VCaP (cell line): ENCODE measurements around the gene IL37.

Experiments
- H3K27ac ChIP-seq: fragments of 450-650 bp; 2 replicates; pipeline ENCODE4 v1.5.1; 2017
- TF ChIP-seq, protein P1 (sequence below): fragments of 450-650 bp; conservative IDR thresholded peaks from 2 replicates; pipeline ENCODE4 v1.5.1; 2017; ENCODE audit warnings: mild to moderate bottlenecking, moderate library complexity

Gene IL37

DNA sequence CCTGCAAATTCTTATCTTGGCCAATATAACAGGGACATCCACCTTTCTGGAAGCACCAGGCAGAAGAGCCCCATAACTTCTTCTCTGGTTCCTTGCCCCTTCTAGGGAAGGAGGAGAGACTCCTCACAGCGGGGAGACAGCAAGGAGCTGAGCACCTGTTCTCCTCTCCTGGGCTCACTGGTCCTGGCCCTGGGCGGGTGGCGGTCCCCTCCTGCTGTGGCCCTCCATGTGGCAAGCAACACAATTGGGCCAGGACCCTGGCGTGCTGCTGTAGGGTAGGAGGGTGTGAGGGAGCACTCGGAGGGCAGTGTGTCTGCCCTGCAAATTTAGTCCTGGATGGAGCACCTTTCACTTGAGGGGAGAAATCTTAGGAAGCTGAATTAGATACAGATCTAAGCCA, 6.9 kb downstream of the IL37 start:
- TF ChIP-seq, protein P1, sequence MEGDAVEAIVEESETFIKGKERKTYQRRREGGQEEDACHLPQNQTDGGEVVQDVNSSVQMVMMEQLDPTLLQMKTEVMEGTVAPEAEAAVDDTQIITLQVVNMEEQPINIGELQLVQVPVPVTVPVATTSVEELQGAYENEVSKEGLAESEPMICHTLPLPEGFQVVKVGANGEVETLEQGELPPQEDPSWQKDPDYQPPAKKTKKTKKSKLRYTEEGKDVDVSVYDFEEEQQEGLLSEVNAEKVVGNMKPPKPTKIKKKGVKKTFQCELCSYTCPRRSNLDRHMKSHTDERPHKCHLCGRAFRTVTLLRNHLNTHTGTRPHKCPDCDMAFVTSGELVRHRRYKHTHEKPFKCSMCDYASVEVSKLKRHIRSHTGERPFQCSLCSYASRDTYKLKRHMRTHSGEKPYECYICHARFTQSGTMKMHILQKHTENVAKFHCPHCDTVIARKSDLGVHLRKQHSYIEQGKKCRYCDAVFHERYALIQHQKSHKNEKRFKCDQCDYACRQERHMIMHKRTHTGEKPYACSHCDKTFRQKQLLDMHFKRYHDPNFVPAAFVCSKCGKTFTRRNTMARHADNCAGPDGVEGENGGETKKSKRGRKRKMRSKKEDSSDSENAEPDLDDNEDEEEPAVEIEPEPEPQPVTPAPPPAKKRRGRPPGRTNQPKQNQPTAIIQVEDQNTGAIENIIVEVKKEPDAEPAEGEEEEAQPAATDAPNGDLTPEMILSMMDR: no peak
- H3K27ac ChIP-seq: no peak overlapping the region

DNA sequence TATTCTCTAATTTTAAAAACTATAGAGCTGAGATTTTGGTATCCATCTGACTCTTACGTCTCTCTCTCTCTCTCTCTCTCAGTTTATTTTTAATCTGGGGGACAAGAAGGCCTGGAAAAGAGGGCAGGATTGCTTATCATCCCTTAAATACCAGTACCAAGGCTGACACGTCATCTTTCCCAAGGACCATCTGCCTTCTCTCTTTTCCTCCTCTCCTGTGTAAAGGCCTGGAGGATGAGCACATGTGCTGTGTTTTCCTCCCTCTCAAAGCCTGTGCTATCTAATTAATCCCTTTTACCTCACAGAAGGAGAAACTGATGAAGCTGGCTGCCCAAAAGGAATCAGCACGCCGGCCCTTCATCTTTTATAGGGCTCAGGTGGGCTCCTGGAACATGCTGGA, 7.3 kb downstream of the IL37 start:
- TF ChIP-seq, protein P1: no peak
- H3K27ac ChIP-seq: no peak overlapping the region

DNA sequence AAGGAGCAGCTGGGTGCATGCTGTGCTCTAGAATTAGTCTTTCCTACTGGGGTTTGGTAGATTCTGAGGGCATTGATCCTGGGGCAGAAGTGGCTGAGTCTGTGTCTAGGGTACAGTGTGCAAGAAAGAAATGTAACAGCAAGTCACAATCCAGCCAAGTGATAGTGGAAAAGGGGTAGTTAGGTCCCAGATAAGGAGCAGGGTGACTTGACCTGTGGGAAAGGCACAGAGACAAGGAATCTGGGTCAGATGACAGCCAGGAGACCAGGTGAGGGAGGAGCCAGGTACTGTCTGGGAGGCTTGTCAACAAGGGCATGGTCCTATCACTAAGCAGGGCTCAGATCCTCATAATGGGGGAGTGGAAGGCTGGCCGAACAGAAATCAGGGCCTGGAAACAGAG, 8.1 kb downstream of the IL37 start:
- no peak overlapping the region for H3K27ac ChIP-seq
- TF ChIP-seq, protein P1: no peak

DNA sequence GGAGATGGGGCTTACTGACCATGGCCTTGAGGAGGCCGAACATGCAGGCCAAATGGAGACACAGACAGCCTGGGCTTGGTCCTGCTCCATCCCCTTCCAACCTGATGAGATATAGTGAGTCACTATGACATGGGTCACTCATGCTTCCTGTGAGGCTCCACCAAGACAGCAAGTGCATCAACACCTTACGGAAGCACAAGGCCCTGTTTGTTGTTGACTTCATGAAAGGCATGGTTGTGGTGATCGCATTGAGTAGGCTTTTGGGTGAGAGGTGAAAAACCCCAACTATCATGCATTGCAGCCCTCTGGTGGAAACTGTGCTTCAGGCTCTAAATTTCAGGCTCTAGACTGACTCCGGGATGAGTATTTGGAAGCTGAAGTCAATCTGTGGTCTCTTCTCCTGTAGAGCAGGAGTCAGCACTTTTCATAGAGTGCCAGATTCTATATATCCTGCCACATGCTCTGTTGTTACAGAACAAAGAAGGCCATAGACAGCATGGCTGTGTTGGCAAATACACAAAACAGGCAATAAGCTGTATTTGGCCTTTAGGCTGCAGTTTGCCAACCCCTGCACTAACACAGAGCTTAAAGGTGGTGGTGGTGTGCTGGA, 10.1 kb downstream of the IL37 start:
- no peak overlapping the region for H3K27ac ChIP-seq
- TF ChIP-seq, protein P1: no peak

DNA sequence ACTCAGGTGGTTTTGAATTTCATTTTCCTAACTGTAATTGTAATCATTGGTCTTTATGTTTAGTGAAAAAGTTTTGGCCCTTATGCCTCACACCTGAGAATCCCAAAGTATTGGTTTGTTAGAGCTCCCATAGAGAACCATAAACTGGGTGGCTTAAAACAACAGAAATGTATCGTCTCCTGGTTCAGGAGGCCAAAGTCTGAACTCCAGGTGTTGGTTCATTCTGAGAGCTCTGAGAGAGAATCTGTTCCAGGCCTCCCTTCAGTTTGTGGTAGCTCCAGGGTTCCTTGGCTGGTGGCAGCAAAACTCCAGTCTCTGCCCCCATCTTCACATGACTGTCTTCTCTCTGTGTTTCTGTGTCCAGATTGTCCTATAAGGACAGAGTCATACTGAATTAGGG, 11.0 kb downstream of the IL37 start:
- H3K27ac ChIP-seq: no peak overlapping the region
- TF ChIP-seq, protein P1: no peak

DNA sequence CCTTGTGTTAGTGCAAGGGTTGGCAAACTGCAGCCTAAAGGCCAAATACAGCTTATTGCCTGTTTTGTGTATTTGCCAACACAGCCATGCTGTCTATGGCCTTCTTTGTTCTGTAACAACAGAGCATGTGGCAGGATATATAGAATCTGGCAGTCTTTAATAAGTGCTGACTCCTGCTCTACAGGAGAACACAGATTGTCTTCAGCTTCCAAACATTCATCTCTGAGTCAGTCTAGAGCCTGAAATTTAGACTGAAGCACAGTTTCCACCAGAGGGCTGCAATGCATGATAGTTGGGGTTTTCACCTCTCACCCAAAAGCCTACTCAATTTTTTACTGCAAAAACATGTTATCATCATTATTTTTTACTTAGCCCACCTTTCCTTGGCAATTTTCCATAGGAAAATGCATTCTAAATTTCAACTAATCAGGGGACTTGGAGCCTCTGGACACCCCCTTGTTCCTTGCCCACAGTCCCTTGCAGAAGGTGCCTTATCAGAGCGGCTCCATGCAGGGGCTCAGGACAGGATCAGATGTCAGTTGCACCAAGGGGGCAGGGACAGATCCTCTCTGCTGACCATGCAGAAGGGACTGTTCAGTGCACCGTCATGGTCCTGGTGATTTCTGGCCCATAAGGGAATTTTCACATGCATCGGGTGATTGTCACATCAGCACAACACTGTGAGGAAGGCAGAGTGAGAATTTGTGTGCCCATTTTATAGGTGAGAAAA, 12.4 kb downstream of the IL37 start:
- TF ChIP-seq, protein P1: no peak

DNA sequence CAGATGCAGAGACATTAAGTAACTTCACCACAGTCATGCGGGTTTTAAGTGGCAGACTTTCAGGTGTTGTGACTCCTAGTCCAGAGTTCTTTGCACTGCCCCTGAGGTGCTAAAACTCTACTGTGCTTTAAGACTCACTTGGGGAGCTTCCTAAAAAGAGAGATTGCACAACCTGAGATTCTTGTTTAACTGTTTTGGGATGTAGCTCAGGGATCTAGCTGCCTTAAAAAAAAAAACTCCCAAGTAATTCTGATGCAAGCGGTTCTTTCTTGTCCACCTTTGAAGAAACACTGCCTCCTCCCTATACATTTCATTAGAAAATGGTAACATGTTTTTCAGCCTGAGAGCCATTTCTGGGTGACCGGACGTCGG, 13.0 kb downstream of the IL37 start:
- TF ChIP-seq, protein P1: no peak
- no peak overlapping the region for H3K27ac ChIP-seq

More for the DNA sequence above, 12.4 kb downstream of the IL37 start:
- H3K27ac ChIP-seq: no peak overlapping the region
